GM12878 (cell line): ENCODE results near the gene TAF6. TPM values are rescaled to one million over a fixed set of nuclear protein-coding genes. Genes with fewer than 3 reads are reported as not detected.

Experiments
- ATAC-seq: fragments of 200-7000 bp; cut with Tn5 transposase; 3 replicates; pipeline ENCODE4 v1.9.1; 2020; ENCODE audit warnings: mild to moderate bottlenecking, moderate library complexity
- BruUV-seq: library from RNA; stranded (reverse); fragments of 400-500 nt; replicated peaks from 2 replicates; lab custom pipeline; 2021; lab: Mats Ljungman, UMichigan
- CTCF ChIA-PET: fragments of 300-600 bp; sonication (Branson Sonifier 250); formaldehyde crosslinking; extraction: SDS; loops from one replicate; lab custom pipeline; 2021; ENCODE audit warnings: inconsistent platforms; lab: Yijun Ruan, JAX
- POLR2A ChIA-PET: fragments of 350-600 bp; formaldehyde crosslinking; extraction: SDS; loops from one replicate; lab custom pipeline; 2021; ENCODE audit warnings: inconsistent platforms; lab: Charles Lee
- RAD21 ChIA-PET: fragments of 300-600 bp; sonication (Branson Sonifier 250); formaldehyde crosslinking; loops from one replicate; lab custom pipeline; 2023; ENCODE audit warnings: antibody characterized with exemption; ENCODE audit not compliant: unreplicated experiment; lab: Charles Lee
- SMC1A ChIA-PET: fragments of 300-600 bp; sonication (Branson Sonifier 250); formaldehyde crosslinking; loops from one replicate; lab custom pipeline; 2023; ENCODE audit not compliant: unreplicated experiment, uncharacterized antibody; lab: Charles Lee
- DNase-seq: peaks from one replicate; pipeline ENCODE4 v3.0.0-alpha.2; 2011; ENCODE audit warnings: low read depth, low spot score
- FAIRE-seq: peaks from 3 replicates; lab custom pipeline; 2011; peaks lifted over from hg19 to GRCh38; lab: Jason Lieb, UNC
- H2AFZ ChIP-seq: 2 replicates; pipeline ENCODE4 v1.6.0; 2011; ENCODE audit warnings: low read depth, low read length, control low read depth; ENCODE audit not compliant: control insufficient read depth
- H3K27ac ChIP-seq: 2 replicates; pipeline ENCODE4 v1.5.1; 2011; ENCODE audit warnings: control low read depth; ENCODE audit not compliant: control insufficient read depth, insufficient read depth
- H3K27me3 ChIP-seq, 2 experiments: replicated peaks in 1 of 2; 2 replicates each; pipeline versions ENCODE4 v1.6.0 to v1.6.1; 2011; ENCODE audit warnings: low read length in 1 of 2; ENCODE audit not compliant: control insufficient read depth in 2 of 2, insufficient read depth in 2 of 2
- H3K36me3 ChIP-seq, 2 experiments: 2 replicates each; pipeline ENCODE4 v1.5.1; 2011; ENCODE audit warnings: low read length in 1 of 2; ENCODE audit not compliant: control insufficient read depth in 2 of 2, insufficient read depth in 2 of 2
- H3K4me1 ChIP-seq: 2 replicates; pipeline ENCODE4 v1.6.1; 2011; ENCODE audit warnings: mild to moderate bottlenecking, low read length, moderate library complexity, mixed read lengths; ENCODE audit not compliant: control insufficient read depth, insufficient read depth
- H3K4me2 ChIP-seq: 2 replicates; pipeline ENCODE4 v1.6.0; 2011; ENCODE audit warnings: control low read depth; ENCODE audit not compliant: control insufficient read depth, insufficient read depth
- H3K4me3 ChIP-seq: fragments of 200-600 bp; sonication (generic); 2 replicates; pipeline ENCODE4 v1.5.1; 2016
- H3K79me2 ChIP-seq: 2 replicates; pipeline ENCODE4 v1.6.0; 2011; ENCODE audit warnings: low read length; ENCODE audit not compliant: control insufficient read depth, insufficient read depth
- H3K9ac ChIP-seq: 2 replicates; pipeline ENCODE4 v1.8.0; 2011; ENCODE audit warnings: low read length, control low read depth, mixed read lengths; ENCODE audit not compliant: control insufficient read depth, insufficient read depth
- H3K9me3 ChIP-seq: replicated peaks from 3 replicates; pipeline ENCODE4 v1.5.1; 2011; ENCODE audit warnings: mild to moderate bottlenecking, low read length; ENCODE audit not compliant: control insufficient read depth, insufficient read depth
- H4K20me1 ChIP-seq: 2 replicates; pipeline ENCODE4 v1.6.0; 2011; ENCODE audit not compliant: control insufficient read depth, insufficient read depth
- BACH1 ChIP-seq: fragments of 450-650 bp; IDR thresholded peaks from 2 replicates; pipeline ENCODE4 v1.6.1; 2017; ENCODE audit warnings: mild to moderate bottlenecking, borderline replicate concordance
- CBX5 ChIP-seq: sonication (generic); IDR thresholded peaks from 2 replicates; pipeline ENCODE4 v1.6.1; 2016; ENCODE audit warnings: low read depth, moderate library complexity, mild to moderate bottlenecking, inconsistent platforms
- ETV6 ChIP-seq, 2 experiments: fragments of 450-650 bp in 1 of 2; IDR thresholded peaks in 1 of 2; conservative IDR thresholded peaks in 1 of 2; 2 replicates each; pipeline ENCODE4 v1.6.1; 2014; ENCODE audit warnings: antibody characterized with exemption in 1 of 2, borderline replicate concordance in 1 of 2, low read depth in 1 of 2, mild to moderate bottlenecking in 1 of 2, moderate library complexity in 1 of 2
- HCFC1 ChIP-seq: fragments of 150-350 bp; IDR thresholded peaks from 2 replicates; pipeline ENCODE4 v1.6.1; 2014; ENCODE audit warnings: low read length
- HDAC6 ChIP-seq: fragments of 200-600 bp; sonication (generic); IDR thresholded peaks from one replicate; pipeline ENCODE4 v1.8.0; 2017; ENCODE audit warnings: antibody characterized with exemption; ENCODE audit not compliant: unreplicated experiment
- KDM1A ChIP-seq: fragments of 200-600 bp; sonication (generic); IDR thresholded peaks from 2 replicates; pipeline ENCODE4 v1.6.1; 2016; ENCODE audit warnings: borderline replicate concordance
- NFXL1 ChIP-seq: fragments of 450-650 bp; IDR thresholded peaks from 2 replicates; pipeline ENCODE4 v1.6.1; 2017; ENCODE audit warnings: antibody characterized with exemption, mild to moderate bottlenecking, borderline replicate concordance
- PML ChIP-seq: IDR thresholded peaks from 2 replicates; pipeline ENCODE4 v1.6.1; 2012; ENCODE audit warnings: low read length, inconsistent platforms
- POLR2A ChIP-seq: IDR thresholded peaks from 2 replicates; pipeline ENCODE4 v1.6.1; 2011; ENCODE audit warnings: low read depth, mild to moderate bottlenecking, low read length
- POLR2AphosphoS2 ChIP-seq: IDR thresholded peaks from 2 replicates; pipeline ENCODE4 v1.6.1; 2011; ENCODE audit warnings: low read depth, mild to moderate bottlenecking, low read length, improper control_type of control experiment, moderate library complexity
- POLR2AphosphoS5 ChIP-seq: IDR thresholded peaks from 2 replicates; pipeline ENCODE4 v1.6.1; 2011; ENCODE audit warnings: mild to moderate bottlenecking, low read length, inconsistent platforms
- POU2F2 ChIP-seq: IDR thresholded peaks from 3 replicates; pipeline ENCODE4 v1.6.1; 2011; ENCODE audit warnings: low read depth, mild to moderate bottlenecking, low read length, borderline replicate concordance
- SMAD5 ChIP-seq: IDR thresholded peaks from 2 replicates; pipeline ENCODE4 v1.6.1; 2016; ENCODE audit warnings: antibody characterized with exemption, low read depth
- SREBF2 ChIP-seq: IDR thresholded peaks from 2 replicates; pipeline ENCODE4 v1.6.1; 2012; ENCODE audit warnings: mild to moderate bottlenecking, low read length
- TARDBP ChIP-seq: IDR thresholded peaks from 2 replicates; pipeline ENCODE4 v1.6.1; 2016; ENCODE audit warnings: borderline replicate concordance
- TBL1XR1 ChIP-seq: IDR thresholded peaks from 2 replicates; pipeline ENCODE4 v1.6.1; 2012; ENCODE audit warnings: low read depth, low read length, improper control_type of control experiment
- TCF7 ChIP-seq: IDR thresholded peaks from 2 replicates; pipeline ENCODE4 v1.6.1; 2014; ENCODE audit warnings: antibody characterized with exemption, borderline replicate concordance
- YY1 ChIP-seq: IDR thresholded peaks from 2 replicates; pipeline ENCODE4 v1.6.1; 2011; ENCODE audit warnings: low read depth, mild to moderate bottlenecking, low read length
- ZBED1 ChIP-seq: IDR thresholded peaks from 2 replicates; pipeline ENCODE4 v1.6.1; 2016; ENCODE audit warnings: borderline replicate concordance
- ZNF217 ChIP-seq: fragments of 450-650 bp; IDR thresholded peaks from 2 replicates; pipeline ENCODE4 v1.6.1; 2017; ENCODE audit warnings: antibody characterized with exemption, mild to moderate bottlenecking
- ZSCAN29 ChIP-seq: fragments of 450-650 bp; IDR thresholded peaks from 2 replicates; pipeline ENCODE4 v1.6.1; 2017; ENCODE audit warnings: mild to moderate bottlenecking, moderate library complexity
- WGBS: methylation state at CpG from one replicate; pipeline ENCODE4 v1.1.6; 2016; ENCODE audit warnings: low lambda C conversion rate; ENCODE audit not compliant: insufficient replicate concordance, insufficient coverage; ENCODE audit errors: missing lambda C conversion rate; 5-methylcytosine and 5-hydroxymethylcytosine counted together
- in situ Hi-C: fragments of 300-500 bp; cut with MboI; formaldehyde crosslinking; loops from 9 replicates; pipeline ENCODE4 v1.14.3; 2018; ENCODE audit warnings: mixed read lengths
- intact Hi-C: fragments of 100-400 bp; cut with micrococcal nuclease; formaldehyde crosslinking; loops from one replicate; pipeline ENCODE4 v1.14.2; 2022; ENCODE audit not compliant: unreplicated experiment
- polyA plus RNA-seq, 11 experiments: library from polyadenylated mRNA; depleted of rRNA in 4 of 11; unstranded in 6 of 11; stranded (reverse) in 5 of 11; fragments of >200 nt; fragmentation: Nextera tagmentation in 4 of 11; fragmentation: Illumina TruSeq in 1 of 11; extraction: Ambion mirVana in 4 of 11; extraction: Trizol in 1 of 11; gene quantifications; 1 replicate in 1 of 11; 2 replicates in 10 of 11; pipeline versions ENCODE4 v1.2.1 to v1.2.3, GENCODE V29; 2011 to 2016; ENCODE audit warnings: inconsistent platforms in 2 of 11, missing spikeins in 2 of 11, low read depth in 1 of 11
- total RNA-seq, 4 experiments: library from RNA; depleted of rRNA in 3 of 4; stranded (reverse); fragments of >200 nt in 3 of 4; fragmentation: Illumina TruSeq in 1 of 4; extraction: Trizol in 1 of 4; gene quantifications; 2 replicates each; pipeline versions ENCODE4 v1.2.1 to v1.2.3, GENCODE V29; 2013 to 2021
- TF ChIP-seq, protein P1 (sequence below): fragments of 450-650 bp; formaldehyde crosslinking; IDR thresholded peaks from 2 replicates; pipeline ENCODE4 v1.4.0; 2020; ENCODE audit warnings: mild to moderate bottlenecking, moderate library complexity
- TF ChIP-seq, protein P2 (sequence below): IDR thresholded peaks from 2 replicates; pipeline ENCODE4 v1.6.1; 2012; ENCODE audit warnings: low read depth, low read length, improper control_type of control experiment

The TAF6 gene
- total and polyA plus RNA-seq, 10 of the 15 experiments (the other 5 are each of a cell fraction or from before 2014, with no cell fraction given) = 0.27 to 42.6 (median 17.0) TPM

DNA sequence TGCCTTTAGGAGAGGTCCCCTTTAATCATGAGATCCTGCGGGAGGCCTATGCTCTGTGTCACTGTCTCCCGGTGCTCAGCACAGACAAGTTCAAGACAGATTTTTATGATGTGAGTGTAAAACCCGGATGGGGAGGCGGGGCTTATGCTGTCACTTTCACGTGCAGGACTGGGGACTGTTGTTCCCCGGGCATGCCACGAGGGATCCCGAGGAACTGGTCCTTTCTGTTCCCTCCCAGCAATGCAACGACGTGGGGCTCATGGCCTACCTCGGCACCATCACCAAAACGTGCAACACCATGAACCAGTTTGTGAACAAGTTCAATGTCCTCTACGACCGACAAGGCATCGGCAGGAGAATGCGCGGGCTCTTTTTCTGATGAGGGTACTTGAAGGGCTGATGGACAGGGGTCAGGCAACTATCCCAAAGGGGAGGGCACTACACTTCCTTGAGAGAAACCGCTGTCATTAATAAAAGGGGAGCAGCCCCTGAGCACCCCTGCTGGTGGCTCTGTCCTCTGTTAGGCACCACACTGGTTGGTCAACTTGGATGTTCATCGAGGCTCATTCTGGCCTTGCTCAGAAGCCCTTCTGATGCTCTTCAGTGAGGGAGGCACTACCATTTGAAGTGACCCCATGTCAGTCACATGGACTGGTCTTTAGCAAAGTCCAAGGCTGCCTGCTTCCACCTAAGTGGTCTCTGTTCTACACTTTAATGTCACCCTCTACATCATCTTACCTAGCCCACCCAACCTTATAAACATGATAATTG lies 27.6 kb downstream of the TAF6 start:
- Histone ChIP-seq H3K27ac (no peak overlapping the region), H3K4me3 (no peak overlapping the region), H3K4me1 (peaks cover 6% of the 10 kb centered on the region), H4K20me1 (peaks cover 3% of the 10 kb centered on the region; the same call in 1 of the 2 replicates), H2AFZ (no peak overlapping the region), H3K36me3 (peaks cover 32 to 43% of the 10 kb centered on the region in 2 experiments), H3K9me3 (no peaks in the 10 kb centered on the region), H3K9ac (no peak overlapping the region), H3K27me3 (no peaks in the 10 kb centered on the region), H3K79me2 (peaks cover 10% of the 10 kb centered on the region), H3K4me2 (no peak overlapping the region)
- in situ Hi-C loops = no loop called here
- WGBS = 92% methylated on average over 19 of the region's 19 CpGs
- DNase-seq (no peak), ATAC-seq (peak; percentile 29), FAIRE-seq (no peak)
- ChIA-PET RAD21 (interaction anchor here (1.2 kb wide), 1 partner anchor 102 kb away, joined by 3 read pairs; no protein-coding TSS in a partner anchor), CTCF (interaction anchor here (0.6 kb wide), 1 partner anchor 715 kb away, joined by 3 read pairs; no protein-coding TSS in a partner anchor), POLR2A (interaction anchor here (3.9 kb wide), 1 partner anchor 10 kb away, joined by 39 read pairs; the partner anchor contains the start of genes AP4M1 and MCM7), SMC1A (no interaction called here)
- BruUV-seq = no TSS peak
- intact Hi-C loops = no loop called here
- TF ChIP-seq POLR2AphosphoS5 = peak; percentile 77
- TF ChIP-seq HDAC6 = no peak
- peak; percentile 49; the same call in 1 of the 2 replicates for TF ChIP-seq SMAD5
- TF ChIP-seq, protein P1, sequence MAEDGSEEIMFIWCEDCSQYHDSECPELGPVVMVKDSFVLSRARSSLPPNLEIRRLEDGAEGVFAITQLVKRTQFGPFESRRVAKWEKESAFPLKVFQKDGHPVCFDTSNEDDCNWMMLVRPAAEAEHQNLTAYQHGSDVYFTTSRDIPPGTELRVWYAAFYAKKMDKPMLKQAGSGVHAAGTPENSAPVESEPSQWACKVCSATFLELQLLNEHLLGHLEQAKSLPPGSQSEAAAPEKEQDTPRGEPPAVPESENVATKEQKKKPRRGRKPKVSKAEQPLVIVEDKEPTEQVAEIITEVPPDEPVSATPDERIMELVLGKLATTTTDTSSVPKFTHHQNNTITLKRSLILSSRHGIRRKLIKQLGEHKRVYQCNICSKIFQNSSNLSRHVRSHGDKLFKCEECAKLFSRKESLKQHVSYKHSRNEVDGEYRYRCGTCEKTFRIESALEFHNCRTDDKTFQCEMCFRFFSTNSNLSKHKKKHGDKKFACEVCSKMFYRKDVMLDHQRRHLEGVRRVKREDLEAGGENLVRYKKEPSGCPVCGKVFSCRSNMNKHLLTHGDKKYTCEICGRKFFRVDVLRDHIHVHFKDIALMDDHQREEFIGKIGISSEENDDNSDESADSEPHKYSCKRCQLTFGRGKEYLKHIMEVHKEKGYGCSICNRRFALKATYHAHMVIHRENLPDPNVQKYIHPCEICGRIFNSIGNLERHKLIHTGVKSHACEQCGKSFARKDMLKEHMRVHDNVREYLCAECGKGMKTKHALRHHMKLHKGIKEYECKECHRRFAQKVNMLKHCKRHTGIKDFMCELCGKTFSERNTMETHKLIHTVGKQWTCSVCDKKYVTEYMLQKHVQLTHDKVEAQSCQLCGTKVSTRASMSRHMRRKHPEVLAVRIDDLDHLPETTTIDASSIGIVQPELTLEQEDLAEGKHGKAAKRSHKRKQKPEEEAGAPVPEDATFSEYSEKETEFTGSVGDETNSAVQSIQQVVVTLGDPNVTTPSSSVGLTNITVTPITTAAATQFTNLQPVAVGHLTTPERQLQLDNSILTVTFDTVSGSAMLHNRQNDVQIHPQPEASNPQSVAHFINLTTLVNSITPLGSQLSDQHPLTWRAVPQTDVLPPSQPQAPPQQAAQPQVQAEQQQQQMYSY (CRISPR knock-in tag) = no peak
- no peak for TF ChIP-seq ZSCAN29
- TF ChIP-seq PML = peak; percentile 60
- peak; percentile 48; the same call in 1 of the 2 replicates for TF ChIP-seq POLR2AphosphoS2
- TF ChIP-seq POLR2A = peak; percentile 72
- TF ChIP-seq BACH1 = peak; percentile 44; the same call in 1 of the 2 replicates
- TF ChIP-seq CBX5 = no peak
- TF ChIP-seq, protein P2, sequence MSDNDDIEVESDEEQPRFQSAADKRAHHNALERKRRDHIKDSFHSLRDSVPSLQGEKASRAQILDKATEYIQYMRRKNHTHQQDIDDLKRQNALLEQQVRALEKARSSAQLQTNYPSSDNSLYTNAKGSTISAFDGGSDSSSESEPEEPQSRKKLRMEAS = no peak
- TF ChIP-seq YY1 = no peak
- TF ChIP-seq HCFC1 = no peak
- no peak for TF ChIP-seq KDM1A
- TF ChIP-seq SREBF2 = no peak
- TF ChIP-seq TBL1XR1 = no peak
- 0 out of 2 replicates have a peak, but pooled peaks have one; percentile 22 for TF ChIP-seq TARDBP
- TF ChIP-seq TCF7 = no peak
- TF ChIP-seq ZBED1 = peak; percentile 64; the same call in 1 of the 2 replicates
- peak; percentile 21; the same call in 1 of the 3 replicates for TF ChIP-seq POU2F2
- no peak for TF ChIP-seq NFXL1
- TF ChIP-seq ZNF217 = no peak
- TF ChIP-seq ETV6 (conservative IDR thresholded peaks at IDR 0.05 in 1 of 2, IDR thresholded peaks at IDR 0.05 in 1 of 2; ENCODE audit: borderline replicate concordance in 1 of 2, low read depth in 1 of 2) = no peak
